ENCODE data around the gene MAP2K5.

- TF ChIP-seq CTCF (IDR thresholded peaks at IDR 0.05) (no peak), POLR2A (IDR thresholded peaks at IDR 0.05) (no peak)
These were observed 293.6 kb downstream of the MAP2K5 start for GRCh38 chr15:67836134-67836455.

Measured in tibial nerve (tissue), 3 donors.